ENCODE measurements around the gene MAEA. TPM values are rescaled to one million over a fixed set of nuclear protein-coding genes. Genes with fewer than 3 reads are reported as not detected.
"Not testable (repeated sequence)": the region's sequence is repeated elsewhere in the genome, so short reads cannot be mapped to it uniquely, and the experiment has no call there.

The MAEA gene
- total and polyA plus RNA-seq, 4 donors: 36.3 to 71.8 (median 53.6) TPM

DNA sequence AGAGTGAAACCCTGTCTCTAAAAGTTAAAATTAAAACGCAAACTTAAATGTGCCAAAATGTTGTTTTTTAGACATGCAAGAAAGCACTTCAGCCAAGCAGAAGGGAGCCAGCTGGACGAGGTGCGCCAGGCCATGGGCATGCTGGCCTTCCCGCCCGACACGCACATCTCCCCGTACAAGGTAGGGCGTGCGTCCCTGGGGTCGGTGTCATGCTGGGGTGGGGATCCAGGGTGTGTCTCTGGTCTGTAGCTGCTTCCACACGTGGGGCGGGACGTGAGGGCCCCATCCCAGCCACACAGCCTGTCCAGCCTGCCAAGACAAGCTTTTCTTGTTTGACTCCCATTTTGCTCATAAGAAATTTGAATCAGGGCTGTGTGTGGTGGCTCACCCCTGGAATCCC is 43.0 kb downstream of the MAEA start:
- peaks cover 77% of the 10 kb centered on the region for H3K36me3 ChIP-seq (ENCODE audit: control insufficient read depth, insufficient read depth, low read length)
- no peaks in the 10 kb centered on the region for H3K27me3 ChIP-seq (ENCODE audit: control insufficient read depth, insufficient read depth, low read length)
- H3K27ac ChIP-seq (ENCODE audit: low read depth, low read length): no peak overlapping the region
- 95% methylated on average over 10 of the region's 13 CpGs for WGBS (ENCODE audit: insufficient coverage)
- H3K4me3 ChIP-seq (ENCODE audit: low read depth, low read length): no peak overlapping the region
- no peak for DNase-seq (ENCODE audit: low read depth in 4 of 6, low spot score in 6 of 6)
- H3K4me1 ChIP-seq (ENCODE audit: control insufficient read depth, insufficient read depth, low read length): peaks cover 17% of the 10 kb centered on the region
- H3K9me3 ChIP-seq (ENCODE audit: control insufficient read depth, insufficient read depth, low read length): no peaks in the 10 kb centered on the region

DNA sequence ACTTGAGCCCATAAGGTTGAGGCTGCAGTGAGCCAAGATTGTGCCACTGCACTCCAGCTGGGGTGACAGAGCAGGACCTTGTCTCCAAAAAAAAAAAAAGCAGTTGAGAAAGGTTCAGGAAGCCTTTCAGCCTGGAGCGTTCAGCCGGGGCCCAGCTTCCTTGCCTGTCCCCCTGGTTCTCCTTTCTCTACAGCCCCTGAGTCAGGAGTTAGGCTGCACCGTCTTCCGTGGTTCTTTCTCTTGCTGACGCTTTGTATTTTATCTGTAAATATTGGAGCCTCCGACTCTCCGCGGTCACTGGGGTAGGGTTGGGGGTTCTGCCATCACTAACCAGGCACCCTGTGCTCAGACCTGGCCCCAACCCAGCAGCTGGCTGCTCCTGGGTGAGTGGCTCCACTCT is 43.6 kb downstream of the MAEA start:
- Histone ChIP-seq H3K36me3 (ENCODE audit: control insufficient read depth, insufficient read depth, low read length) (peaks cover 77% of the 10 kb centered on the region), H3K4me1 (ENCODE audit: control insufficient read depth, insufficient read depth, low read length) (peaks cover 17% of the 10 kb centered on the region), H3K27me3 (ENCODE audit: control insufficient read depth, insufficient read depth, low read length) (no peaks in the 10 kb centered on the region), H3K9me3 (ENCODE audit: control insufficient read depth, insufficient read depth, low read length) (no peaks in the 10 kb centered on the region), H3K27ac (ENCODE audit: low read depth, low read length) (no peak overlapping the region), H3K4me3 (ENCODE audit: low read depth, low read length) (no peak overlapping the region)
- WGBS (ENCODE audit: insufficient coverage): 80% methylated on average over 2 of the region's 8 CpGs
- DNase-seq (ENCODE audit: low read depth in 4 of 6, low spot score in 6 of 6): no peak

DNA sequence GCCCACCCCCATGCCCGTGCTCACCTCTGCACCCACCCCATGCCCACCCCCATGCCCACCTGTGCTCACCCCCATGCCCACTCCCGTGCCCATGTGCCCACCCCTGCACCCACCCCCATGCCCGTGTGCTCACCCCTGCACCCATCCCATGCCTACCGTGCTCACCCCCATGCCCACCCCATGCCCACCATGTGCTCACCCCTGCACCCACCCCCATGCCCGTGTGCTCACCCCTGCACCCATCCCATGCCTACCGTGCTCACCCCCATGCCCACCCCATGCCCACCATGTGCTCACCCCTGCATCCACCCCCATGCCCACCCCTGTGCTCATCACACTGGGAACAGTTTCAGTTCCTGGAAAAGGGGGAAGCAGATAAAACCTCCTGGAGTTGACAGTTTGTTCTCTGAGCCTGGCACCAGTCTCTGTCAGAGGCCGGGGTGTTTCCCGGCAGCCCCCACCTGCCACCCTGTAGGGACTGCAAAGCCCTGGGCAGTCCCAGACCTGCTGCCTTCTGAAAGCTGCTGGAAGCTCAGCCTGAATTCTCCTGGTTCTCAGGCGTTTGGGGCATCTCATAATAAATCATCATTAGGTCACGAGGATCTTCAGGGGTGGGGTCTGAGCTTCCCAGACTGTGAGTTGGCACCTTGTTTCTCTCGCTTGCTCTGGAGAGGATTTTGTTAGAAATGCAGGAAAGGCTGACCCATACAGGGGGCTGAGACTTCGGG is 44.3 kb downstream of the MAEA start:
- not testable (repeated sequence) for H3K9me3 ChIP-seq (ENCODE audit: control insufficient read depth, insufficient read depth, low read length); H3K27ac ChIP-seq (ENCODE audit: low read depth, low read length); H3K4me3 ChIP-seq (ENCODE audit: low read depth, low read length); H3K27me3 ChIP-seq (ENCODE audit: control insufficient read depth, insufficient read depth, low read length); DNase-seq (ENCODE audit: low read depth in 4 of 6, low spot score in 6 of 6)
- WGBS (ENCODE audit: insufficient coverage): 79% methylated on average over 7 of the region's 12 CpGs
- H3K4me1 ChIP-seq (ENCODE audit: control insufficient read depth, insufficient read depth, low read length): peaks cover 17% of the 10 kb centered on the region
- peaks cover 77% of the 10 kb centered on the region for H3K36me3 ChIP-seq (ENCODE audit: control insufficient read depth, insufficient read depth, low read length)

DNA sequence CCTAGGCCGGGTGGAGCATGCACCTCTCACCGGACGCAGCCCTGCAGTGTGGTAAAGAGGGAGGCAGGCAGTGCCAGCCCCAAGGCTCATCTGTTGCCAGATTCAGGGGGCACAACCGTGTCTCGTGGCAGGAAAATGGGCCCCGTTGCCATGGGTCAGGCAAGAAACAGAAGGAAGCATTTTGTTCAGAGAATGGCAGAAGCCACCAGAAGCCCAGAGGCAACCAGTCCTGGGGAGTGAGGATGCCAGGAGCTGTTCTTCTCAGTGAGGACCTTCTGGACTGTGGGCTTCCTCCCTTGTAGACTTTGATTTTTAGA is 44.8 kb downstream of the MAEA start:
- H3K27me3 ChIP-seq (ENCODE audit: control insufficient read depth, insufficient read depth, low read length): no peaks in the 10 kb centered on the region
- DNase-seq (ENCODE audit: low read depth in 4 of 6, low spot score in 6 of 6): peak in 4 of 6 donors; percentile 26 to 75 (median 50)
- H3K36me3 ChIP-seq (ENCODE audit: control insufficient read depth, insufficient read depth, low read length): peaks cover 77% of the 10 kb centered on the region
- H3K27ac ChIP-seq (ENCODE audit: low read depth, low read length): no peak overlapping the region
- H3K4me1 ChIP-seq (ENCODE audit: control insufficient read depth, insufficient read depth, low read length): peaks cover 17% of the 10 kb centered on the region
- WGBS (ENCODE audit: insufficient coverage): 49% methylated on average over 6 of the region's 6 CpGs
- no peak overlapping the region for H3K4me3 ChIP-seq (ENCODE audit: low read depth, low read length)
- no peaks in the 10 kb centered on the region for H3K9me3 ChIP-seq (ENCODE audit: control insufficient read depth, insufficient read depth, low read length)

DNA sequence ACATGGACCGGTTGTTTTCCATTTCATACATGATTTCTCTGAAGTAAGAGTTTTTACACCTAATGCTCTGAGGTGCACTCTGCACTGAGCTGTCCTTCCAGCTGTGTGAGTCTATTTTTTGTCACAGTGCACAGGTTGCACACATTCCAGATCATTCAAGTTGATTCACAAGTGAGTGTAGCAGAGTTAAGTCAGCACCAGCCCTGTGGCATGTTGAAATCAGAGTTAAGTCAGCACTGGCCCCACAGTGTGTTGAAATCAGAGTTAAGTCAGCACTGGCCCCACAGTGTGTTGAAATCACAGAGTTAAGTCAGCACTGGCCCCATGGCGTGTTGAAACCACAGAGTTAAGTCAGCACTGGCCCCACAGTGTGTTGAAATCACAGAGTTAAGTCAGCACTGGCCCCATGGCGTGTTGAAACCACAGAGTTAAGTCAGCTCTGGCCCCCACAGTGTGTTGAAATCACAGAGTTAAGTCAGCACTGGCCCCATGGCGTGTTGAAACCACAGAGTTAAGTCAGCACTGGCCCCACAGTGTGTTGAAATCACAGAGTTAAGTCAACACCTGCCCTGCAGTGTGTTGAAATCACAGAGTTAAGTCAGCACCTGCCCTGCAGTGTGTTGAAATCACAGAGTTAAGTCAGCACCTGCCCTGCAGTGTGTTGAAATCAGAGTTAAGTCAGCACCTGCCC is 45.6 kb downstream of the MAEA start:
- not testable (repeated sequence) for H3K9me3 ChIP-seq (ENCODE audit: control insufficient read depth, insufficient read depth, low read length); H3K4me3 ChIP-seq (ENCODE audit: low read depth, low read length); H3K27me3 ChIP-seq (ENCODE audit: control insufficient read depth, insufficient read depth, low read length); H3K27ac ChIP-seq (ENCODE audit: low read depth, low read length); DNase-seq (ENCODE audit: low read depth in 4 of 6, low spot score in 6 of 6)
- H3K4me1 ChIP-seq (ENCODE audit: control insufficient read depth, insufficient read depth, low read length): peaks cover 17% of the 10 kb centered on the region
- peaks cover 77% of the 10 kb centered on the region for H3K36me3 ChIP-seq (ENCODE audit: control insufficient read depth, insufficient read depth, low read length)
- 92% methylated on average over 3 of the region's 4 CpGs for WGBS (ENCODE audit: insufficient coverage)

DNA sequence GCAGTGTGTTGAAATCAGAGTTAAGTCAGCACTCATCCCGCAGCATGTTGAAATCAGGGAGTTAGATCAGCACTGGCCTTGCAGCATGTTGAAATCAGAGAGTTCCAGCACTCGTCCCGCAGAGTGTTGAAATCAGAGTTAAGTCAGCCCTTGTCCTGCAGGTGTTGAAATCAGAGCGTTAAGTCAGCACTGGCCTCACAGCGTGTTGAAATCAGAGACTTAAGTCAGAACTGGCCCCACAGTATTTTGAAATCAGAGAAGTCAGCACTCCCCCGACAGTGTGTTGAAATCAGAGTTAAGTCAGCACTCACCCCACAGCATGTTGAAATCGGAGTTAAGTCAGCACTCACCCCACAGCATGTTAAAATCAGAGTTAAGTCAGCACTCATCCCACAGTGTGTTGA is 46.4 kb downstream of the MAEA start:
- Histone ChIP-seq H3K27ac (ENCODE audit: low read depth, low read length) (no peak overlapping the region), H3K4me3 (ENCODE audit: low read depth, low read length) (no peak overlapping the region), H3K4me1 (ENCODE audit: control insufficient read depth, insufficient read depth, low read length) (peaks cover 17% of the 10 kb centered on the region), H3K27me3 (ENCODE audit: control insufficient read depth, insufficient read depth, low read length) (no peaks in the 10 kb centered on the region), H3K36me3 (ENCODE audit: control insufficient read depth, insufficient read depth, low read length) (peaks cover 77% of the 10 kb centered on the region), H3K9me3 (ENCODE audit: control insufficient read depth, insufficient read depth, low read length) (no peaks in the 10 kb centered on the region)
- DNase-seq (ENCODE audit: low read depth in 4 of 6, low spot score in 6 of 6): no peak
- 100% methylated on average over 7 of the region's 7 CpGs for WGBS (ENCODE audit: insufficient coverage)

DNA sequence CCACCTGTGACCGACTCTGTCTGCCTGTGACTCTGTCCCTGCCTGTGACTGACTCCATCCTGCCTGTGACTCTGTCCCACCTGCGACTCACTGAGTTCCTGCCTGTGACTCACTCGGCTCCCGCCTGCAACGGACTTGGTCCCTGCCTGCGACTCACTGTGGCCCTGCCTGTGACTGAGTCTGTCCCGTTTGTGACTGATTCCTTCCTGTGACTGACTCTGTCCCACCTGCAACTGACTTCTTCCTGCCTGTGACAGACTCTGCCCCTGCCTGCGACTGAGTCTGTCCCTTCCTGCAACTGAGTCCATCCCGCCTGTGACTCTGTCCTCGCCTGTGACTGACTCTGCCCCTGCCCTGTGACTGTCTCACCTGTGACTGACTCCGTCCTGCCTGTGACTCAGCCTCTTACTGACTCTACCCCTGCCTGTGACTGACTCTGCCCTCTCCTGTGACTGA is 47.7 kb downstream of the MAEA start:
- DNase-seq (ENCODE audit: low read depth in 4 of 6, low spot score in 6 of 6): no peak
- peaks cover 10% of the 10 kb centered on the region for H3K4me1 ChIP-seq (ENCODE audit: control insufficient read depth, insufficient read depth, low read length)
- H3K36me3 ChIP-seq (ENCODE audit: control insufficient read depth, insufficient read depth, low read length): peaks cover 67% of the 10 kb centered on the region
- no peaks in the 10 kb centered on the region for H3K27me3 ChIP-seq (ENCODE audit: control insufficient read depth, insufficient read depth, low read length)
- H3K27ac ChIP-seq (ENCODE audit: low read depth, low read length): no peak overlapping the region
- WGBS (ENCODE audit: insufficient coverage): 96% methylated on average over 11 of the region's 11 CpGs
- H3K9me3 ChIP-seq (ENCODE audit: control insufficient read depth, insufficient read depth, low read length): no peaks in the 10 kb centered on the region
- no peak overlapping the region for H3K4me3 ChIP-seq (ENCODE audit: low read depth, low read length)

DNA sequence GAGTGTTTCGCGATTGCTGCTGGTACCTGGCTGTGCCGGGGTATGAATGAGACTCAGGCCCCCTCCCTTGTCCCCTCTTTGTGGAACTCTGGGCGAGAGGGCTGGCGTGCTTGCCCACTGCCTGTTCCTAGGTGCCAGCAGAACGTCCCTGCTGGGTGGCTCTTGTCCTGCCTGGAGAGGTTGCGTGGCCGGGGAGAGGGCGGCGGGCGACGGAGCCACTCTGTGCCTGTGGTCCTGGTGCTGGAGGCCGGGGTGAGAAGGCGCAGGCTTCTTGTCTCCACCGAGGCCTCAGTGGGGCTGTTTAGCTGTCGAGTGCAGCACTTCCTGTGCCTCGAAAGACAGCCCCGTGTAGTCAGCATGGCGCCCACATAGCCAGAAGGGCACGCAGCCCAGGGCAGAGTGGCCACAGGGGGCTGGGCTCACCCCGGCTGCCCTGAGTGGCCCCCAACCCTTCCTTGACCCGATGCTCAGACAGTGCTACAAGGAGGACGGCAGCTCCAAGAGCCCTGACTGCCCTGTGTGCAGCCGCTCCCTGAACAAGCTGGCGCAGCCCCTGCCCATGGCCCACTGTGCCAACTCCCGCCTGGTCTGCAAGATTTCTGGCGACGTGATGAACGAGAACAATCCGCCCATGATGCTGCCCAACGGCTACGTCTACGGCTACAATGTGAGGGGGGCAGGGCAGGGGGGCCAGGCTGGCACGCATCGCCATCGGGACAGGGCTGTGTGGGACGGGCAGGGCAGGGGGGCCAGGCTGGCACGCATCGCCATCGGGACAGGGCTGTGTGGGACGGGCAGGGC is 48.5 kb downstream of the MAEA start:
- Histone ChIP-seq H3K4me1 (ENCODE audit: control insufficient read depth, insufficient read depth, low read length) (peaks cover 10% of the 10 kb centered on the region), H3K4me3 (ENCODE audit: low read depth, low read length) (no peak overlapping the region), H3K36me3 (ENCODE audit: control insufficient read depth, insufficient read depth, low read length) (peaks cover 60% of the 10 kb centered on the region), H3K27ac (ENCODE audit: low read depth, low read length) (no peak overlapping the region), H3K9me3 (ENCODE audit: control insufficient read depth, insufficient read depth, low read length) (no peaks in the 10 kb centered on the region), H3K27me3 (ENCODE audit: control insufficient read depth, insufficient read depth, low read length) (no peaks in the 10 kb centered on the region)
- no peak for DNase-seq (ENCODE audit: low read depth in 4 of 6, low spot score in 6 of 6)
- 96% methylated on average over 41 of the region's 41 CpGs for WGBS (ENCODE audit: insufficient coverage)

DNA sequence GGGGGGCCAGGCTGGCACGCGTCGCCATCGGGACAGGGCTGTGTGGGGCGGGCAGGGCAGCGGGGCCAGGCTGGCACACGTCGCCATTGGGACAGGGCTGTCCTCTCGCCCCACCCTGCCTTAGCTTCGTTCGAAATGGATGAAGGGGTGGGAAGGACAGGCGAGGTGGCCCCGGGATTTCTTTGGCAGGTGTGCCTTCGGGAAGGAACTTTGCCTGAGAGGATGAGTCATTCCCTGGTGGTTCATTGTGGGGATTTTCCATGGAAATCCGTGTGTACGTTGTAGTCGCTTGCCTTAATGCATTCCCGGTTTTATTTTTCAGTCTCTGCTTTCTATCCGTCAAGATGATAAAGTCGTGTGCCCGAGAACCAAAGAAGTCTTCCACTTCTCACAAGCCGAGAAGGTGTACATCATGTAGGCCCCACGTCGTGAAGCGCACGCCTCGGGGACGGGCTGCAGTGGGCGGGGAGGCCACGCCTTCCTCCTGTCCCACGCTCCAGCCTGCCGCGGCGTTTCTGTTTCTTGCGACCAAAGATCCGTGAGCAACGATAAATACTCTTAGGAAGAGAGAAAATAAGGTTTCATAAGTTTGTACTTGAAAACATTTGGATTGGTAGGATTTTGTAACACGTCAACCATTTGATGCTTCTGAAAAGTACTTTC is 49.2 kb downstream of the MAEA start:
- Histone ChIP-seq H3K36me3 (ENCODE audit: control insufficient read depth, insufficient read depth, low read length) (peaks cover 57% of the 10 kb centered on the region), H3K9me3 (ENCODE audit: control insufficient read depth, insufficient read depth, low read length) (no peaks in the 10 kb centered on the region), H3K27ac (ENCODE audit: low read depth, low read length) (no peak overlapping the region), H3K4me1 (ENCODE audit: control insufficient read depth, insufficient read depth, low read length) (peaks cover 10% of the 10 kb centered on the region), H3K4me3 (ENCODE audit: low read depth, low read length) (no peak overlapping the region), H3K27me3 (ENCODE audit: control insufficient read depth, insufficient read depth, low read length) (no peaks in the 10 kb centered on the region)
- WGBS (ENCODE audit: insufficient coverage): 95% methylated on average over 30 of the region's 38 CpGs
- DNase-seq (ENCODE audit: low read depth in 4 of 6, low spot score in 6 of 6): no peak

Data from spinal cord (tissue), 10 donors.